Measurements from ENCODE around the gene CCDC17.

The CCDC17 gene

GRCh38 chr1:45623972-45624371 lies at the start of gene CCDC17:
TSS of gene CCDC17 (minus strand) at chr1:45624054. CDS start at chr1:45623909, 145 bp downstream.
- DNase-seq = no peak

GRCh38 chr1:45669859-45670655 lies 46.2 kb upstream of the CCDC17 start:
- no peak for DNase-seq

GRCh38 chr1:45669379-45669778 lies 45.5 kb upstream of the CCDC17 start:
- DNase-seq = no peak

GRCh38 chr1:45668526-45668925 lies 44.7 kb upstream of the CCDC17 start:
- DNase-seq = no peak

DNA sequence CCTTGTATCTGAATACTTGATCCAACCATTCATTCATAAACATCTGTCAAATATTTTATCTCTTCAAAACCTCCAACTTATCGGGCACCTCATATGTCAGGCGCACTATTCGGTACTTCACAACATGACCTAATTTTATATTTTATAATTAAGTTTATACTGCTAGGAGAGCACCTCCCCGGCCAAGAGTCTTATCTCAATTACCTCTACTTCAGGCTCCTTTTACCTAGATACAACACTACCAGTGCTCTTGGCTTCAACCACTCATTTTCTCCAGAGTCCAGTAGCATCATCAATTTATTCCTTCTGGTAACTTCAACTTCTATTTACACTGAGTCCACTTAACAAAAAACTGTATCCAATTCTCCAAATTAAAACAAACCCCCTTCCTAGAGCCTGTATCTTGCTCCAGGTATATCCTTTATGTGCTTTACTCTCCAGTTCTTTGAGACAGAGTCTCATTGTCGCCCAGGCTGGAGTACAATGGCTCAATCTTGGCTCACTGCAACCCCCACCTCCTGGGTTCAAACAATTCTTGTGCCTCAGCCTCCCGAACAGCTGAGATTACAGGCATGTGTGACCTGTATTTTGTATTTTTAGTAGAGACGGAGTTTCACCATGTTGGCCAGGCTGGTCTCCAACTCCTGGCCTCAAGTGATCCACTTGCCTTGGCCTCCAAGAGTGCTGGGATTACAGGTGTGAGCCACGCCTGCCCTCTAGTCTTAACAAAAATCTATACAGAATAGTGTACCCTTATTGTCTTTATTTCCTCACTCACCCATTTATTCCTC lies 43.7 kb upstream of the CCDC17 start:
- DNase-seq = no peak

DNA sequence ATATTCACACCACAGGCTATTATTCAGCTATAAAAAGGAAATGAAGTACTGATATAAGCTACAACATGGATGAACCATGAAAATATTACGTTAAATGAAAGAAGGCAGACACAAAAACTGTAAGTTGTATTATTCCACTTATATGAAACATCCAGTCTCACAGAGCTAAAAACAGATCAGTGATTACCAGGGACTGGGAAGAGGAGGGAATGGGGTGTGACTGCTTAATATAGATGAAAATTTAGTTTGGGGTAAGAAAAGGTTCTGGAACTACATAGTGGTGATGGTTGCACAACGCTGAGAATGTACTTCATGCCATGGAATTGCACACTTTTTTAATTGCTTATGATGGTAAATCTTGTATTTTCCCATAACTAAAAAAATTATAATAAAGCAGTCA lies 43.0 kb upstream of the CCDC17 start:
- no peak for DNase-seq

GRCh38 chr1:45660336-45660735 lies 36.5 kb upstream of the CCDC17 start:
- no peak for DNase-seq

GRCh38 chr1:45659222-45659621 lies 35.4 kb upstream of the CCDC17 start:
- no peak for DNase-seq

GRCh38 chr1:45658171-45658570 lies 34.3 kb upstream of the CCDC17 start:
- DNase-seq = no peak

DNA sequence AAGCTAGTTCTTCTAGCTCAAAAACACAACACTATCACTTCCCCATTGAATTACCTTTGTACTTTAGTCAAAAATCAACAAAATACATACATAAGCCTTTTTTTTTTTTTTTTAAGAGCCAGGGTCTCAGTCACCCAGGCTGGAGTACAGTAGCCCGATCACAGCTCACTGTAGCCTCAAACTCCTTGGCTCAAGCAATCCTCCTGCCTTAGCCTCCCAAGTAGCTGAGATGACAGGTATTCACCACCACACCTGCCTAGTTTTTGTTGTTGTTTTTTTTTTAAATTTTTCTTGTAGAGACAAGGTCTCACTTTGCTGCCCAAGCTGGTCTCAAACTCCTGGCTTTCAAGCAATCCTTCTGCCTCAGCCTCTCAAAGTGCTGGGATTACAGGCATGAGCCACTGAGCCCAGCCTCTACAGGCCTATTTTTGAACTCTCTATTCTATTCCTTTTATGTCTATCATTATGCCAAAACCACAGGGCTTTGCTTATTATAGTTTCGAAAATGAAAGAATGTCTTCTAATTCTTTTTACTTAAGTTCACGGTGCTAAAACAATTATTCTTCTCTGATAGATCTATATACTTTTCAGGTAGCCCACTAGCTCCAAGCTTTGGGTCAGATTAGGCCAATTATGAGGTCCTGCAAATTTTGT lies 32.8 kb upstream of the CCDC17 start:
- DNase-seq = no peak

GRCh38 chr1:45654540-45655280 lies 30.9 kb upstream of the CCDC17 start:
- no peak for DNase-seq

- DNase-seq = no peak
These were observed 23.6 kb upstream of the CCDC17 start for GRCh38 chr1:45647248-45648021.

DNA sequence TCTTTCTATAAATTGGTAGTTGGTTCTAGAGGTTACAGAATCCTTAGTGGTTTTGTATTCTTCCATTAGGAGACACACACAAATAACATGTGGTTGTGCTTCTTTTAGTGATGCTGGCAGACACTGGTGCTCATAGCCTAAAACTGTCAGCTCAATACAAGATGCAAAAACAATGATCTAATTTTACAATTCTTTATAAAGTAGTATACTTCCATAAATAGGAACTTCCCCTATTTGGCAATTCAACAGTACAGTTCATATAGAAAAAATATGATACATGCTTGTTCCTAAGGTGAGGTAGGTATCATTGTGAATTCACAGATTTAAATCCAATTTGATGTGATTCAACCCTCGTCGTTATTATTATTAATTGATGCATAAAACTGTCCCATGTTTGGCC lies 20.8 kb upstream of the CCDC17 start:
- no peak for DNase-seq

DNA sequence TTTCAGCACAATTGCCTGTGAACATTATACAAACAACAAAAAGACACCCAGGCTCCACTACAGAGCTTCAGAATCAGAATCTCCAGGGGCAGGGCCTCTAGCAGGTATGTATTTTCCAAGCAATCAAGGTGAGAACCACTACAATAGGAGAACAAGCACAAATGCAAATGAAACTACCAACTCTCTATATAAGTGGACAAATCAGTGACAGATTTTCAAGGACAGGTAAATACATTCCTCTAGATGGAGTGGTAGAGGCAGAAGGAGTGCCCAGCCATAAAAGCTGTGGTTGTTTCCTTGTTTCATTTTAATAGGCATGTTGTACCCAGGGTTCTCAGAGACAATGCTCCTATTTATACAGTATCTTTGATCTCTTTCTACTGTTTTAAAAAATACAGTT lies 20.1 kb upstream of the CCDC17 start:
- peak; percentile 98 for DNase-seq

DNA sequence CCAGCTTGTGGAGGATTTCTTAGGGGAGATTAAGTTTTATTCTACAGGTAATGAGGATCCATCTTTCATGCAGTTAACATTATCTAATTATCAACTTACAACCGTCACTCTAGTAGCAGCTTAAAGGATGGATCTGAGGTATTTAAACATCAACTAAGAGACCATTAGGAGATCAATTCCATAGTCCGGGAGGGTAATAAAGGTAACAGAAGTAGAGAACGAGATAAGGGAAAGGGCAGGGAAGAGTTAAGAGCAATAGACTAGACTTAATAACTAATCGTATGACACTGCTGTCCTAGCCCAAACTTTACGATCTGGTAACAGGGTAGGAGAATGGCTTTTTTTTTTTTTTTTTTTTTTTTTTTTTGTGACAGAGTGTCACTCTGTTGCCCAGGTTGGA lies 19.5 kb upstream of the CCDC17 start:
- no peak for DNase-seq

DNA sequence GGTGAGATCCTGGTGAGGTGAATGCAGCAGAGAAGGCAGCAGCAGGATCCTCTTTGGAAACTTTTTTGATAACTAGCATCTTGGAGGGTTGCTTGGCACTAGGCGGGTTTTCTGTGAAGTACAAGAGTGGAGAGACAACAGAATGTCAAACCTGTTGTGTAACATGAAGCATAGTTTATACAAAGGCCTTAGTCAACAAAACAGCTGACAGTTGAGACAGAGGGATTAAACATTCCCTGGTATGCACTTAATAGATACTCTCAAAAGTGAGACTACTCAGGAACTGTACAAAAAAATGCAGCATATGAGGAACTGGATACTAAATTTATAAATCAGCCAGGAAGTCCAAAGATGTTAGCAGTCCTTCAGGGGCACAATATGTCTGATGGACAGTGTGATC lies 16.4 kb upstream of the CCDC17 start:
- DNase-seq = no peak

DNA sequence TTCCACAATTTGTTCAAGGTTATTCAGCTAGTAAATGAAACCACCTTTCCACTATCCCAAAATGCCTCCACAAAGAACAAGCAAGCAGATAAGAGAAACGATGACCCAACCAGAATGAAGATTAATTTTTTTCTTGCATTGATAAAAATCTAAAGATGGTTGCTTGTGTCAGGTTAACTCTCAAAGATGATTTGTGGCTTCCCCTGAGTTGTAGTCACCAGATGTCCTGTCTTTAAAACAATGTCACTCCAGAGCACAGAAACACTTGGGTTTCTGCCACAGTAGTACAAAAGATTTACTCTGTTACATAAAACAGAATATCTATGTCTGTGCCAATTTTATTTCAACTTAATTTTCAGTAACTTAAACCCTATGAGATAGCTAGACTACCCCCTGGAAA lies 11.4 kb upstream of the CCDC17 start:
- no peak for DNase-seq

GRCh38 chr1:45630429-45630828 lies 6.6 kb upstream of the CCDC17 start:
- no peak for DNase-seq

GRCh38 chr1:45629035-45629434 lies 5.2 kb upstream of the CCDC17 start:
- no peak for DNase-seq

GRCh38 chr1:45622524-45623394 lies 1.1 kb downstream of the CCDC17 start:
- no peak for DNase-seq

DNA sequence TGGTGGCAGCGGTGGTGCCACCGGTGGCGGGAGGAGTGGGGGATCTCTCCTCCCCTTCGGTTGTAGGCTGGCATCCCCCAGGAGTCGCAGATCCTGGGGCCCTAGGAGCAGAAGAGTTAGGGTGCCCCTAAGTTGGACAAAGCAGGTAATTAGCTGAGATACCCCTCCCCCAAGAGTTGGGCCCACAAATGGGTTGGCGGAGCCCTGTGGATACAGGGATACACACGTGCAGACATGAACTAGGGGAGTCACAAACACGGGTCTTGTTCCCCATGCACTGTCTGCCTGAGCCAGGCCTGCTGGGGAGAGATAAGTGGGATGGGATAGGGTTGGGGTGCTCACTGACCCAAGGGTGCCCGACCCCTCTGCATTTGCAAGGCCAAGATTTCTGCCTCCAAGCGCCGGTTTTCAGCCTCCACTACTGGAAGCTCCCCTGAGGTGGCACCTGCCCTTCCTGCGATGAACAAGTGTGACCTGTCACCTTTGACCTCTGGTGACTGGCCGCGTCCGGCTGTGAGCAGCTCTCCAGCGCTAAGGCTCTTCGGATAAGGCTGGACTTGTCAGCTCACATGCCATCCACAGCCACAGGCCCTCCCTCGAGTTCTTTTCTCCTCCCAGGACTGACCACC lies 1.8 kb downstream of the CCDC17 start:
- no peak for DNase-seq
